ENCODE data around the gene UROS. TPM values are rescaled to one million over a fixed set of nuclear protein-coding genes. Genes with fewer than 3 reads are reported as not detected.

The UROS gene
- total and polyA plus RNA-seq, 2 donors (not counting 3 experiments of a cell fraction or from before 2014, with no cell fraction given): 38.4 to 42.0 TPM

GRCh38 chr10:125848857-125849256, 25.8 kb upstream of the UROS start:
- Histone ChIP-seq H3K36me3 (ENCODE audit: control insufficient read depth in 2 of 2, extremely low read depth in 1 of 2, insufficient read depth in 2 of 2, low read length in 2 of 2) (peaks cover 4% of the 10 kb centered on the region in 2 experiments), H3K9me3 (replicated peaks; ENCODE audit: control insufficient read depth, insufficient read depth, low read length) (no peaks in the 10 kb centered on the region), H3K9me1 (replicated peaks; ENCODE audit: control insufficient read depth, extremely low read depth, insufficient read depth, low read length) (no peaks in the 10 kb centered on the region), H3K79me2 (ENCODE audit: control insufficient read depth, insufficient read depth, low read length) (no peaks in the 10 kb centered on the region), H3K4me3 (replicated peaks in 1 of 3; ENCODE audit: insufficient read depth in 1 of 3, low read depth in 1 of 3, low read length in 3 of 3) (no peak overlapping the region), H3K27me3 (ENCODE audit: control insufficient read depth in 2 of 2, insufficient read depth in 2 of 2, low read length in 2 of 2) (no peaks in the 10 kb centered on the region), H3K4me2 (ENCODE audit: insufficient read depth, low read length) (no peak overlapping the region), H4K20me1 (replicated peaks; ENCODE audit: control insufficient read depth, extremely low read depth, insufficient read depth, low read length) (no peaks in the 10 kb centered on the region), H3K9ac (replicated peaks; ENCODE audit: extremely low read depth, insufficient read depth, low read length) (no peak overlapping the region), H3K4me1 (ENCODE audit: control insufficient read depth, extremely low read depth, insufficient read depth, low read length) (peaks cover 2% of the 10 kb centered on the region), H2AFZ (ENCODE audit: low read depth, low read length) (no peak overlapping the region), H3K27ac (ENCODE audit: insufficient read depth, low read depth, low read length) (no peak overlapping the region)
- intact Hi-C loops (cut with micrococcal nuclease): no loop called here
- dilution Hi-C loops (cut with MboI; ENCODE audit: extremely low pct_ligation_motif_present, low sequenced_read_pairs): no loop called here
- TF ChIP-seq GATA2 (IDR thresholded peaks at IDR 0.05; ENCODE audit: insufficient read depth, insufficient read length, low read depth, low read length): no peak
- TF ChIP-seq FOS (IDR thresholded peaks at IDR 0.05; ENCODE audit: borderline replicate concordance, insufficient read depth, low read length): no peak
- no peak for TF ChIP-seq MAX (IDR thresholded peaks at IDR 0.05; ENCODE audit: insufficient read depth, insufficient read length)
- no peak for TF ChIP-seq CTCF (IDR thresholded peaks at IDR 0.05; ENCODE audit: extremely low read depth in 1 of 2, insufficient read depth in 1 of 2, low read depth in 1 of 2, low read length in 2 of 2)
- no peak for TF ChIP-seq POLR2A (IDR thresholded peaks at IDR 0.05; ENCODE audit: low read depth, low read length)
- TF ChIP-seq MYC (IDR thresholded peaks at IDR 0.05; ENCODE audit: low read depth, low read length): no peak
- TF ChIP-seq JUN (IDR thresholded peaks at IDR 0.05; ENCODE audit: borderline replicate concordance, insufficient read depth, insufficient read length, low read depth): no peak
- no peak for TF ChIP-seq EZH2 (IDR thresholded peaks at IDR 0.05; ENCODE audit: borderline replicate concordance, low read depth, low read length, severe bottlenecking)
- no peak for TF ChIP-seq POLR2AphosphoS5 (IDR thresholded peaks at IDR 0.05; ENCODE audit: insufficient read depth, low read depth, low read length)
- no peak for DNase-seq (ENCODE audit: low read depth, low spot score)
- no peak for FAIRE-seq
- no TSS peak for BruUV-seq (replicated peaks)
- ChIA-PET POLR2A (no interaction called here), CTCF (no interaction called here)

Measured in endothelial cell of umbilical vein (primary cell).